ENCODE measurements around the gene CORO1C.

- TF ChIP-seq CTCF (IDR thresholded peaks at IDR 0.05; ENCODE audit: insufficient read depth, low read depth, low read length) (no peak), EZH2 (IDR thresholded peaks at IDR 0.05; ENCODE audit: insufficient read depth, low read length) (no peak)
These were observed 130.7 kb downstream of the CORO1C start for GRCh38 chr12:108600702-108601007.

Measured in astrocyte (in vitro differentiated cells and primary cell).